SK-N-MC (cell line): ENCODE results near the gene CFAP119.

Experiments used
- EZH2 ChIP-seq: fragments of 200-600 bp; sonication (generic); IDR thresholded peaks from one replicate; pipeline ENCODE4 v1.6.1; 2017; ENCODE audit warnings: antibody characterized with exemption
- FOXP2 ChIP-seq: optimal IDR thresholded peaks from 2 replicates; pipeline ENCODE3; 2011; ENCODE audit warnings: mild to moderate bottlenecking, moderate library complexity; ENCODE audit not compliant: insufficient read depth; ENCODE audit errors: extremely low read length, control extremely low read depth
- POLR2AphosphoS5 ChIP-seq: IDR thresholded peaks from 2 replicates; pipeline ENCODE4 v1.6.1; 2012; ENCODE audit warnings: mild to moderate bottlenecking, low read depth, low read length, borderline replicate concordance

- TF ChIP-seq EZH2 (no peak), POLR2AphosphoS5 (no peak), FOXP2 (no peak)
Measured at GRCh38 chr16:30786115-30786935, 24.5 kb upstream of the CFAP119 start.
